ENCODE measurements around the gene PRKAB2. TPM values are rescaled to one million over a fixed set of nuclear protein-coding genes. Genes with fewer than 3 reads are reported as not detected.
"Not testable (repeated sequence)": the region's sequence is repeated elsewhere in the genome, so short reads cannot be mapped to it uniquely, and the experiment has no call there.

The PRKAB2 gene
- total and polyA plus RNA-seq, 2 experiments from 2014 or later: 24.7 to 29.3 TPM

GRCh38 chr1:147111381-147112130 is 60.7 kb downstream of the PRKAB2 start:
- DNase-seq (ENCODE audit: low read depth in 1 of 2, low spot score in 1 of 2): no peak
- Histone ChIP-seq H3K4me3 (no peak overlapping the region), H3K4me1 (ENCODE audit: low read depth) (no peaks in the 10 kb centered on the region), H3K27me3 (peaks cover 7% of the 10 kb centered on the region), H3K9me3 (ENCODE audit: low read depth) (no peaks in the 10 kb centered on the region), H3K27ac (no peak overlapping the region), H3K36me3 (no peaks in the 10 kb centered on the region)
- TF ChIP-seq, protein P1, sequence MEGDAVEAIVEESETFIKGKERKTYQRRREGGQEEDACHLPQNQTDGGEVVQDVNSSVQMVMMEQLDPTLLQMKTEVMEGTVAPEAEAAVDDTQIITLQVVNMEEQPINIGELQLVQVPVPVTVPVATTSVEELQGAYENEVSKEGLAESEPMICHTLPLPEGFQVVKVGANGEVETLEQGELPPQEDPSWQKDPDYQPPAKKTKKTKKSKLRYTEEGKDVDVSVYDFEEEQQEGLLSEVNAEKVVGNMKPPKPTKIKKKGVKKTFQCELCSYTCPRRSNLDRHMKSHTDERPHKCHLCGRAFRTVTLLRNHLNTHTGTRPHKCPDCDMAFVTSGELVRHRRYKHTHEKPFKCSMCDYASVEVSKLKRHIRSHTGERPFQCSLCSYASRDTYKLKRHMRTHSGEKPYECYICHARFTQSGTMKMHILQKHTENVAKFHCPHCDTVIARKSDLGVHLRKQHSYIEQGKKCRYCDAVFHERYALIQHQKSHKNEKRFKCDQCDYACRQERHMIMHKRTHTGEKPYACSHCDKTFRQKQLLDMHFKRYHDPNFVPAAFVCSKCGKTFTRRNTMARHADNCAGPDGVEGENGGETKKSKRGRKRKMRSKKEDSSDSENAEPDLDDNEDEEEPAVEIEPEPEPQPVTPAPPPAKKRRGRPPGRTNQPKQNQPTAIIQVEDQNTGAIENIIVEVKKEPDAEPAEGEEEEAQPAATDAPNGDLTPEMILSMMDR (IDR thresholded peaks at IDR 0.05; ENCODE audit: low read depth, low read length): no peak

- Histone ChIP-seq H3K4me1 (ENCODE audit: low read depth) (no peaks in the 10 kb centered on the region), H3K4me3 (no peak overlapping the region), H3K36me3 (no peaks in the 10 kb centered on the region), H3K9me3 (ENCODE audit: low read depth) (no peaks in the 10 kb centered on the region), H3K27ac (no peak overlapping the region), H3K27me3 (peaks cover 7% of the 10 kb centered on the region)
- TF ChIP-seq, protein P1 (IDR thresholded peaks at IDR 0.05; ENCODE audit: low read depth, low read length): no peak
- DNase-seq (ENCODE audit: low read depth in 1 of 2, low spot score in 1 of 2): no peak
These were observed 61.4 kb downstream of the PRKAB2 start for GRCh38 chr1:147110872-147111271.

- Histone ChIP-seq H3K27me3 (peaks cover 7% of the 10 kb centered on the region), H3K27ac (no peak overlapping the region), H3K4me1 (ENCODE audit: low read depth) (no peaks in the 10 kb centered on the region), H3K4me3 (no peak overlapping the region), H3K9me3 (ENCODE audit: low read depth) (no peaks in the 10 kb centered on the region), H3K36me3 (no peaks in the 10 kb centered on the region)
- TF ChIP-seq, protein P1 (IDR thresholded peaks at IDR 0.05; ENCODE audit: low read depth, low read length): no peak
- no peak for DNase-seq (ENCODE audit: low read depth in 1 of 2, low spot score in 1 of 2)
These were observed 61.8 kb downstream of the PRKAB2 start for GRCh38 chr1:147110434-147110833.

DNA sequence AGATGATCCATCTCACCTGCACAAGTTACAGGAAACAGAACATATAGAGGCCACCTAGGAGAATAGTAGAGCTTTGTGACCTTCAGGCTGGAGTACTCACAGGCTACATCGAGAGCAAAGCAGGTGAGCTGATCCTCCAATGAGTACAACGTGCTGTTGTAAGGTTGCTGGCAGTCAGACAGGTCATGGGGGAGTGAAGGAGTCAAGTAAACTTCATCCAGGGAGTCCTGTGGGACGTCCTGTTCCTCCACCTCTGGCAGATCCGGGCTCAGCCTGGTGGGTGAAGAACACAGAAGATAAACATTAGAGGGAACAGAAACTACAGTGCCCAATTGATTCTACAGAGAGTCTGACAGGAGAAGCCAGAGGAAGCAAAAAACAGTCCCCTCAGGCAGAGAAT is 62.5 kb downstream of the PRKAB2 start:
- peaks cover 7% of the 10 kb centered on the region for H3K27me3 ChIP-seq
- no peaks in the 10 kb centered on the region for H3K4me1 ChIP-seq (ENCODE audit: low read depth)
- no peak overlapping the region for H3K4me3 ChIP-seq
- H3K27ac ChIP-seq: no peak overlapping the region
- no peak for DNase-seq (ENCODE audit: low read depth in 1 of 2, low spot score in 1 of 2)
- TF ChIP-seq, protein P1 (IDR thresholded peaks at IDR 0.05; ENCODE audit: low read depth, low read length): no peak
- no peaks in the 10 kb centered on the region for H3K36me3 ChIP-seq
- H3K9me3 ChIP-seq (ENCODE audit: low read depth): no peaks in the 10 kb centered on the region

DNA sequence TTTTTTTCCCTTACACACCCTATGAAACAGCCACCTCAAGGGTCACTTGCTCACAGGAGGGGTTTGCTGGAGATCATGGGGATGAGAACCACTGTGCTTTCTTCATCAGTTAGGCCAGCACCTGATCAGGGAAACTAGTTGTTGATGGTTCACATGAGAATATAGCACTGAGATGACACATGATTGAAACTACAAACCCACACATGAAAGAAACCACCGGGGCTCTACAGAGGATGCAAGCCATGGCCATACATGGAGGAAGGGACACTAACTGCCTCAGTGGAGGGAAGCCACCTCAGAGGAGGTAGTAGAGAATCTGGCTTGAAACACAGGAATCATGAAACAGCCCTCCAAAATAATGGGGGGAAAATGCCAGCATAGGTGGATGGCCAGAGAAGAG is 63.2 kb downstream of the PRKAB2 start:
- Histone ChIP-seq H3K36me3 (no peaks in the 10 kb centered on the region), H3K4me3 (no peak overlapping the region)
- no peak for DNase-seq (ENCODE audit: low read depth in 1 of 2, low spot score in 1 of 2)

DNA sequence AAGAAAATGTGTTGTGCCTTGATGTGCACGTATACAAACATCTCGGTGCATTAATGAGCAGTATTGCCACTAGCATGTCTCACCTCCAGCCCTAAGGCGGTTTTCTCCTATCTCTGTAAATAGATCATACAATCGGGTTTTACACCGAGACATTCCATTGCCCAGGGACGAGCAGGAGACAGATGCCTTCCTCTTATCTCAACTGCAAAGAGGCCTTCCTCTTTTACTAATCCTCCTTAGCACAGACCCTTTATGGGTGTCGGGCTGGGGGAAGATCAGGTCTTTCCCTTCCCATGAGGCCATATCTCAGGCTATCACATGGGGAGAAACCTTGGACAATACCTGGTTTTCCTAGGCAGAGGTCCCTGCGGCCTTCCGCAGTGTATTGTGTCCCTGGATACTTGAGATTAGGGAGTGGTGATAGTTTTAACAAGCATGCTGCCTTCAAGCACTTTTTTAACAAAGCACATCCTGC is 65.8 kb downstream of the PRKAB2 start:
- H3K27ac ChIP-seq; H3K9me3 ChIP-seq (ENCODE audit: low read depth); H3K4me1 ChIP-seq (ENCODE audit: low read depth); H3K36me3 ChIP-seq; H3K4me3 ChIP-seq; DNase-seq (ENCODE audit: low read depth in 1 of 2, low spot score in 1 of 2); H3K27me3 ChIP-seq: not testable (repeated sequence)

More for the DNA sequence above, 63.2 kb downstream of the PRKAB2 start:
- Histone ChIP-seq H3K27me3 (peaks cover 7% of the 10 kb centered on the region), H3K4me1 (ENCODE audit: low read depth) (no peaks in the 10 kb centered on the region), H3K27ac (no peak overlapping the region), H3K9me3 (ENCODE audit: low read depth) (no peaks in the 10 kb centered on the region)
- TF ChIP-seq, protein P1 (IDR thresholded peaks at IDR 0.05; ENCODE audit: low read depth, low read length): no peak
